H9 (cell line): ENCODE data around the gene ASB4. TPM values are rescaled to one million over a fixed set of nuclear protein-coding genes. Genes with fewer than 3 reads are reported as not detected.

Source experiments
- DNase-seq: peaks from one replicate; pipeline ENCODE4 v3.0.0-alpha.2; 2017
- H2AFZ ChIP-seq: one replicate; pipeline ENCODE4 v1.6.1; 2013; ENCODE audit warnings: mild to moderate bottlenecking, low read length, control low read depth, moderate library complexity
- H2AK5ac ChIP-seq: 2 replicates; pipeline ENCODE4 v1.6.1; 2013; ENCODE audit warnings: low read length, control low read depth, mixed read lengths; ENCODE audit not compliant: insufficient read length
- H2BK120ac ChIP-seq: one replicate; pipeline ENCODE4 v1.6.1; 2013; ENCODE audit warnings: low read depth, mild to moderate bottlenecking, low read length, control low read depth, inconsistent platforms; ENCODE audit not compliant: poor library complexity, severe bottlenecking
- H2BK12ac ChIP-seq: 2 replicates; pipeline ENCODE4 v1.6.1; 2013; ENCODE audit warnings: low read length, control low read depth, mixed read lengths, low read depth; ENCODE audit not compliant: insufficient read length
- H2BK15ac ChIP-seq: 2 replicates; pipeline ENCODE4 v1.6.1; 2013; ENCODE audit warnings: low read depth, low read length, control low read depth
- H2BK20ac ChIP-seq: one replicate; pipeline ENCODE4 v1.6.1; 2013; ENCODE audit warnings: low read depth, mild to moderate bottlenecking, low read length, control low read depth, inconsistent platforms; ENCODE audit not compliant: poor library complexity, severe bottlenecking
- H2BK5ac ChIP-seq: 2 replicates; pipeline ENCODE4 v1.6.1; 2013; ENCODE audit warnings: low read length, control low read depth, mixed read lengths; ENCODE audit not compliant: insufficient read length
- H3K14ac ChIP-seq: 2 replicates; pipeline ENCODE4 v1.6.1; 2013; ENCODE audit warnings: low read length, control low read depth; ENCODE audit not compliant: insufficient read depth
- H3K18ac ChIP-seq: 2 replicates; pipeline ENCODE4 v1.6.1; 2013; ENCODE audit warnings: low read depth, mild to moderate bottlenecking, mixed read lengths, low read length, control low read depth; ENCODE audit not compliant: insufficient read length
- H3K23ac ChIP-seq: 2 replicates; pipeline ENCODE4 v1.6.1; 2013; ENCODE audit warnings: low read length, control low read depth, mixed read lengths, low read depth; ENCODE audit not compliant: insufficient read length
- H3K23me2 ChIP-seq: 2 replicates; pipeline ENCODE4 v1.6.1; 2013; ENCODE audit warnings: low read depth, mild to moderate bottlenecking, mixed read lengths, low read length, control low read depth; ENCODE audit not compliant: insufficient read length, poor library complexity, severe bottlenecking
- H3K27ac ChIP-seq: 2 replicates; pipeline ENCODE4 v1.5.1; 2013; ENCODE audit warnings: low read length, control low read depth, mixed read lengths, low read depth; ENCODE audit not compliant: insufficient read length
- H3K27me3 ChIP-seq: 2 replicates; pipeline ENCODE4 v1.6.1; 2013; ENCODE audit warnings: low read length, control low read depth, inconsistent platforms; ENCODE audit not compliant: insufficient read depth
- H3K4ac ChIP-seq: 2 replicates; pipeline ENCODE4 v1.6.1; 2013; ENCODE audit warnings: low read depth, mild to moderate bottlenecking, control low read depth, inconsistent platforms, low read length, moderate library complexity
- H3K4me1 ChIP-seq: 2 replicates; pipeline ENCODE4 v1.6.1; 2013; ENCODE audit warnings: low read length, control low read depth, inconsistent platforms; ENCODE audit not compliant: insufficient read depth
- H3K4me2 ChIP-seq: 2 replicates; pipeline ENCODE4 v1.6.1; 2013; ENCODE audit warnings: low read length, control low read depth, mixed read lengths; ENCODE audit not compliant: insufficient read length, insufficient read depth
- H3K56ac ChIP-seq: 2 replicates; pipeline ENCODE4 v1.6.1; 2013; ENCODE audit warnings: low read depth, mild to moderate bottlenecking, mixed read lengths, low read length, control low read depth; ENCODE audit not compliant: insufficient read length
- H3K79me1 ChIP-seq: 2 replicates; pipeline ENCODE4 v1.6.1; 2013; ENCODE audit warnings: low read depth, mild to moderate bottlenecking, moderate library complexity, low read length, control low read depth, inconsistent platforms; ENCODE audit not compliant: insufficient read depth, poor library complexity, severe bottlenecking
- H3K79me2 ChIP-seq: 2 replicates; pipeline ENCODE4 v1.6.1; 2013; ENCODE audit warnings: low read length, control low read depth, inconsistent platforms; ENCODE audit not compliant: insufficient read depth
- H3K9ac ChIP-seq: 2 replicates; pipeline ENCODE4 v1.6.1; 2013; ENCODE audit warnings: low read length, control low read depth, mixed read lengths; ENCODE audit not compliant: insufficient read length; ENCODE audit errors: extremely low read depth
- H3K9me3 ChIP-seq: one replicate; pipeline ENCODE4 v1.6.1; 2013; ENCODE audit warnings: low read depth, low read length, inconsistent platforms; ENCODE audit not compliant: control insufficient read depth
- H3T11ph ChIP-seq: one replicate; pipeline ENCODE4 v1.6.1; 2013; ENCODE audit warnings: mild to moderate bottlenecking, low read length, control low read depth, inconsistent platforms
- H4K20me1 ChIP-seq: one replicate; pipeline ENCODE4 v1.6.1; 2013; ENCODE audit not compliant: control insufficient read depth, insufficient read length, insufficient read depth
- H4K5ac ChIP-seq: 2 replicates; pipeline ENCODE4 v1.6.1; 2013; ENCODE audit warnings: low read depth, mild to moderate bottlenecking, mixed read lengths, low read length, control low read depth; ENCODE audit not compliant: insufficient read length
- H4K8ac ChIP-seq: replicated peaks from 2 replicates; pipeline ENCODE4 v1.6.1; 2013; ENCODE audit warnings: low read length, control low read depth, mixed read lengths, low read depth; ENCODE audit not compliant: insufficient read length
- H4K91ac ChIP-seq: 2 replicates; pipeline ENCODE4 v1.6.1; 2013; ENCODE audit warnings: low read depth, mild to moderate bottlenecking, moderate library complexity, mixed read lengths, low read length, control low read depth; ENCODE audit not compliant: insufficient read length
- H3K27ac Mint-ChIP-seq, 3 experiments: 2 replicates in 2 of 3; 3 replicates in 1 of 3; pipeline ENCODE4 v1.8.0; 2020 to 2021; ENCODE audit warnings: mixed read lengths in 3 of 3, mild to moderate bottlenecking in 1 of 3, moderate library complexity in 1 of 3
- H3K27me3 Mint-ChIP-seq: 2 replicates; pipeline ENCODE4 v1.8.0; 2021; ENCODE audit warnings: low read depth, mild to moderate bottlenecking, moderate library complexity, mixed read lengths
- H3K36me3 Mint-ChIP-seq, 3 experiments: 2 replicates in 2 of 3; 3 replicates in 1 of 3; pipeline ENCODE4 v1.8.0; 2020 to 2021; ENCODE audit warnings: low read depth in 3 of 3, mixed read lengths in 3 of 3; ENCODE audit not compliant: insufficient read depth in 1 of 3
- H3K4me1 Mint-ChIP-seq, 2 experiments: 2 replicates each; pipeline ENCODE4 v1.8.0; 2020; ENCODE audit warnings: mixed read lengths in 2 of 2
- H3K4me3 Mint-ChIP-seq, 2 experiments: 2 replicates in 1 of 2; 3 replicates in 1 of 2; pipeline ENCODE4 v1.8.0; 2020 to 2021; ENCODE audit warnings: mild to moderate bottlenecking in 2 of 2, mixed read lengths in 2 of 2, moderate library complexity in 1 of 2
- H3K9me3 Mint-ChIP-seq, 2 experiments: 2 replicates in 1 of 2; 3 replicates in 1 of 2; pipeline ENCODE4 v1.8.0; 2020; ENCODE audit warnings: mild to moderate bottlenecking in 2 of 2, mixed read lengths in 2 of 2, moderate library complexity in 1 of 2
- WGBS: extraction: QIAGEN DNeasy Blood & Tissue Kit; methylation state at CpG from one replicate; pipeline ENCODE4 v1.1.7; 2013; ENCODE audit warnings: missing lambda C conversion rate, low lambda C conversion rate, mixed read lengths; ENCODE audit not compliant: insufficient read length; ENCODE audit errors: extremely low coverage; 5-methylcytosine and 5-hydroxymethylcytosine counted together
- total RNA-seq: library from RNA; stranded (reverse); gene quantifications from 2 replicates; pipeline ENCODE4 v1.2.1, GENCODE V29; 2021
- TF ChIP-seq, protein P1 (sequence below): fragments of 200-600 bp; sonication (generic); conservative IDR thresholded peaks from 3 replicates; pipeline ENCODE4 v1.8.0; 2021; ENCODE audit warnings: antibody characterized with exemption, mild to moderate bottlenecking

Gene ASB4
- total RNA-seq, 1 experiment from 2014 or later: not detected

DNA sequence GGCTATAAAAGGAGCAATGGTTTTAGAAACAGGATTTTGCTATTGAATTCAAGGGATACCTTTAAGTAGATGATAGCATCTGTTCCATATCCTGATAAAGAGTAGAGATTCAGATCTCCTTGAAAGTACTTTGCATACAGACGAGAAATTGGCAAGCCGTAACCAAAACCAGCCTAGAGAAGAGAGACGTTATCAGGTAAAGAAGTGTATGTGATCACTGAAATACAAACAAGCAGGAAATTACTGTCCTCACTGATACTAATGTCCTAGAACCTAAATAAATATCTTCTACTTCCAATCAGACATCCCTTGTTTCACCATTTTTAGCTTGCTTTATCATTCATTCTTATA is 101.2 kb downstream of the ASB4 start:
- Histone ChIP-seq H4K91ac (no peak overlapping the region), H3K27ac (no peak overlapping the region), H3K18ac (no peak overlapping the region), H3K27me3 (no peaks in the 10 kb centered on the region), H3K9ac (no peak overlapping the region), H4K5ac (no peak overlapping the region), H3K4me2 (no peak overlapping the region), H3K56ac (no peak overlapping the region), H3K79me2 (no peaks in the 10 kb centered on the region), H2BK12ac (no peak overlapping the region), H2BK15ac (no peak overlapping the region), H2AK5ac (no peak overlapping the region), H3K23me2 (no peaks in the 10 kb centered on the region), H2BK20ac (no peak overlapping the region), H3K14ac (no peak overlapping the region), H3K4ac (no peak overlapping the region), H4K20me1 (no peaks in the 10 kb centered on the region), H3K9me3 (no peaks in the 10 kb centered on the region), H3K23ac (no peak overlapping the region), H2BK5ac (no peak overlapping the region), H3K79me1 (no peaks in the 10 kb centered on the region), H3K4me1 (no peaks in the 10 kb centered on the region), H3T11ph (no peak overlapping the region), H2AFZ (no peak overlapping the region), H4K8ac (no peak overlapping the region), H2BK120ac (no peak overlapping the region)
- Mint-ChIP-seq H3K9me3 (no peaks in the 10 kb centered on the region), H3K27me3 (no peaks in the 10 kb centered on the region; the same call in none of the 2 replicates), H3K4me3 (no peak overlapping the region), H3K4me1 (peaks cover 8 to 9% of the 10 kb centered on the region in 2 experiments; a peak in 3 of 4 replicates), H3K36me3 (no peaks in the 10 kb centered on the region), H3K27ac (no peak overlapping the region)
- no peak for DNase-seq
- WGBS: no CpG with 5 or more reads among the region's 3 CpGs
- TF ChIP-seq, protein P1, sequence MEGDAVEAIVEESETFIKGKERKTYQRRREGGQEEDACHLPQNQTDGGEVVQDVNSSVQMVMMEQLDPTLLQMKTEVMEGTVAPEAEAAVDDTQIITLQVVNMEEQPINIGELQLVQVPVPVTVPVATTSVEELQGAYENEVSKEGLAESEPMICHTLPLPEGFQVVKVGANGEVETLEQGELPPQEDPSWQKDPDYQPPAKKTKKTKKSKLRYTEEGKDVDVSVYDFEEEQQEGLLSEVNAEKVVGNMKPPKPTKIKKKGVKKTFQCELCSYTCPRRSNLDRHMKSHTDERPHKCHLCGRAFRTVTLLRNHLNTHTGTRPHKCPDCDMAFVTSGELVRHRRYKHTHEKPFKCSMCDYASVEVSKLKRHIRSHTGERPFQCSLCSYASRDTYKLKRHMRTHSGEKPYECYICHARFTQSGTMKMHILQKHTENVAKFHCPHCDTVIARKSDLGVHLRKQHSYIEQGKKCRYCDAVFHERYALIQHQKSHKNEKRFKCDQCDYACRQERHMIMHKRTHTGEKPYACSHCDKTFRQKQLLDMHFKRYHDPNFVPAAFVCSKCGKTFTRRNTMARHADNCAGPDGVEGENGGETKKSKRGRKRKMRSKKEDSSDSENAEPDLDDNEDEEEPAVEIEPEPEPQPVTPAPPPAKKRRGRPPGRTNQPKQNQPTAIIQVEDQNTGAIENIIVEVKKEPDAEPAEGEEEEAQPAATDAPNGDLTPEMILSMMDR: no peak
